ENCODE results near the gene MORN5.

The MORN5 gene

GRCh38 chr9:122248448-122248865, 88.7 kb downstream of the MORN5 start:
- TF ChIP-seq CTCF (conservative IDR thresholded peaks at IDR 0.05; ENCODE audit: low read depth, low read length) = no peak
- DNase-seq (ENCODE audit: low read depth) = no peak
- H3K4me3 ChIP-seq (ENCODE audit: low read length) = no peak overlapping the region
